ENCODE measurements around the gene LENG1.
A peak's percentile ranks its signal among the peaks of the same experiment; 100 is the strongest.

GRCh38 chr19:54154603-54155345 lies 4.7 kb downstream of the LENG1 start:
- TF ChIP-seq CTCF (IDR thresholded peaks at IDR 0.05 in 2 of 3, conservative IDR thresholded peaks at IDR 0.05 in 1 of 3; ENCODE audit: borderline replicate concordance in 1 of 3, insufficient read depth in 1 of 3, low read depth in 2 of 3, low read length in 2 of 3) (no peak), POLR2AphosphoS5 (IDR thresholded peaks at IDR 0.05; ENCODE audit: low read depth, low read length) (no peak), ZNF274 (IDR thresholded peaks at IDR 0.05; ENCODE audit: low read depth, low read length) (no peak), ZBTB33 (IDR thresholded peaks at IDR 0.05; ENCODE audit: extremely low read depth, insufficient replicate concordance, low read length) (no peak), POLR2A (IDR thresholded peaks at IDR 0.05; ENCODE audit: borderline replicate concordance, extremely low read depth, insufficient read depth, insufficient read length) (no peak), EZH2 (IDR thresholded peaks at IDR 0.05) (no peak), REST (IDR thresholded peaks at IDR 0.05; ENCODE audit: low read depth) (no peak), JUND (IDR thresholded peaks at IDR 0.05) (no peak), SIN3A (IDR thresholded peaks at IDR 0.05; ENCODE audit: low read depth) (peak; percentile 5; the same call in 1 of the 2 replicates), CBX3 (IDR thresholded peaks at IDR 0.05; ENCODE audit: low read depth) (no peak)

All from HCT116 (cell line).